Effector CD8-positive, alpha-beta T cell (primary cell): Measurements from ENCODE around the gene ANK2.
"Not testable (repeated sequence)": the region's sequence is repeated elsewhere in the genome, so short reads cannot be mapped to it uniquely, and the experiment has no call there.

Experiments used
- DNase-seq: peaks from one replicate; lab custom pipeline; 2025; lab: John Stamatoyannopoulos, UW

Gene ANK2

GRCh38 chr4:113209652-113210320 is 160.3 kb downstream of the ANK2 start:
- DNase-seq, result no peak

GRCh38 chr4:113212613-113213012 is 163.2 kb downstream of the ANK2 start:
- DNase-seq, result no peak

GRCh38 chr4:113221990-113222389 is 172.5 kb downstream of the ANK2 start:
- DNase-seq, result no peak

- DNase-seq, result no peak
Observed at GRCh38 chr4:113222471-113222870, 173.0 kb downstream of the ANK2 start.

GRCh38 chr4:113223001-113223400 is 173.5 kb downstream of the ANK2 start:
- DNase-seq, result no peak

- no peak for DNase-seq
Observed at GRCh38 chr4:113232194-113232593, 182.7 kb downstream of the ANK2 start.

- no peak for DNase-seq
Observed at GRCh38 chr4:113236916-113237315, 187.5 kb downstream of the ANK2 start.

- no peak for DNase-seq
Observed at GRCh38 chr4:113243312-113243711, 193.9 kb downstream of the ANK2 start.

- DNase-seq, result not testable (repeated sequence)
Observed at GRCh38 chr4:113244747-113245146, 195.3 kb downstream of the ANK2 start.

GRCh38 chr4:113248320-113248719 is 198.9 kb downstream of the ANK2 start:
- no peak for DNase-seq

GRCh38 chr4:113255628-113256027 is 206.2 kb downstream of the ANK2 start:
- DNase-seq, result no peak

- DNase-seq, result no peak
Observed at GRCh38 chr4:113256946-113257345, 207.5 kb downstream of the ANK2 start.

- no peak for DNase-seq
Observed at GRCh38 chr4:113260688-113261087, 211.2 kb downstream of the ANK2 start.

- DNase-seq, result no peak
Observed at GRCh38 chr4:113263274-113263673, 213.8 kb downstream of the ANK2 start.

GRCh38 chr4:113270520-113271319 is 221.3 kb downstream of the ANK2 start:
- no peak for DNase-seq

GRCh38 chr4:113272523-113272922 is 223.1 kb downstream of the ANK2 start:
- no peak for DNase-seq

GRCh38 chr4:113273721-113274220 is 224.3 kb downstream of the ANK2 start:
- DNase-seq, result no peak

GRCh38 chr4:113276464-113277170 is 227.2 kb downstream of the ANK2 start:
- no peak for DNase-seq

GRCh38 chr4:113278324-113278934 is 229.0 kb downstream of the ANK2 start:
- no peak for DNase-seq

- no peak for DNase-seq
Observed at GRCh38 chr4:113285501-113285900, 236.0 kb downstream of the ANK2 start.

- no peak for DNase-seq
Observed at GRCh38 chr4:113288257-113288656, 238.8 kb downstream of the ANK2 start.

- no peak for DNase-seq
Observed at GRCh38 chr4:113288696-113289095, 239.2 kb downstream of the ANK2 start.
